ENCODE measurements around the gene VANGL1. TPM values are rescaled to one million over a fixed set of nuclear protein-coding genes. Genes with fewer than 3 reads are reported as not detected.

VANGL1 gene
- total RNA-seq, 2 experiments from 2014 or later = 1.9 to 2.7 TPM

- Mint-ChIP-seq H3K9me3 (no peaks in the 10 kb centered on the region), H3K27me3 (peaks cover 1% of the 10 kb centered on the region), H3K27ac (no peak overlapping the region), H3K4me3 (no peak overlapping the region), H3K4me1 (ENCODE audit: low read depth) (peaks cover 7% of the 10 kb centered on the region), H3K36me3 (ENCODE audit: low read depth) (peaks cover 2% of the 10 kb centered on the region)
- TF ChIP-seq CTCF (IDR thresholded peaks at IDR 0.05) = no peak
- ChIA-PET CTCF (interaction anchor here (1.3 to 2.1 kb wide), 2 partner anchors 54 to 57 kb away, joined by 3 to 10 read pairs; no protein-coding TSS in a partner anchor), POLR2A (interaction anchor here (0.8 kb wide), 1 partner anchor 13 kb away, joined by 3 read pairs; no protein-coding TSS in a partner anchor)
- DNase-seq = no peak
- no peak for ATAC-seq
- intact Hi-C loops (cut with micrococcal nuclease) = no loop called here
Measured at GRCh38 chr1:115649964-115650363, 8.2 kb downstream of the VANGL1 start.

GRCh38 chr1:115650961-115651360, 9.2 kb downstream of the VANGL1 start:
- Mint-ChIP-seq H3K36me3 (ENCODE audit: low read depth) (peaks cover 2% of the 10 kb centered on the region), H3K4me1 (ENCODE audit: low read depth) (peaks cover 11% of the 10 kb centered on the region), H3K9me3 (no peaks in the 10 kb centered on the region), H3K27me3 (no peaks in the 10 kb centered on the region), H3K4me3 (no peak overlapping the region), H3K27ac (no peak overlapping the region)
- DNase-seq = no peak
- TF ChIP-seq CTCF (IDR thresholded peaks at IDR 0.05) = no peak
- POLR2A ChIA-PET = no interaction called here
- CTCF ChIA-PET = no interaction called here
- no peak for ATAC-seq
- intact Hi-C loops (cut with micrococcal nuclease) = no loop called here

GRCh38 chr1:115651391-115651790, 9.6 kb downstream of the VANGL1 start:
- intact Hi-C loops (cut with micrococcal nuclease) = no loop called here
- TF ChIP-seq CTCF (IDR thresholded peaks at IDR 0.05) = no peak
- Mint-ChIP-seq H3K27ac (no peak overlapping the region), H3K4me3 (no peak overlapping the region), H3K36me3 (ENCODE audit: low read depth) (peaks cover 2% of the 10 kb centered on the region), H3K27me3 (no peaks in the 10 kb centered on the region), H3K9me3 (no peaks in the 10 kb centered on the region), H3K4me1 (ENCODE audit: low read depth) (peaks cover 11% of the 10 kb centered on the region)
- no peak for ATAC-seq
- no peak for DNase-seq
- ChIA-PET POLR2A (no interaction called here), CTCF (no interaction called here)

- ChIA-PET POLR2A (no interaction called here), CTCF (interaction anchor here (1.5 kb wide), 1 partner anchor 12 kb away, joined by 3 read pairs; no protein-coding TSS in a partner anchor)
- no peaks in the 10 kb centered on the region for H3K9me3 Mint-ChIP-seq
- ATAC-seq (no peak), DNase-seq (no peak)
- no peak for TF ChIP-seq CTCF (IDR thresholded peaks at IDR 0.05)
- no peak overlapping the region for H3K4me3 Mint-ChIP-seq
- H3K27ac Mint-ChIP-seq = no peak overlapping the region
- peaks cover 11% of the 10 kb centered on the region for H3K4me1 Mint-ChIP-seq (ENCODE audit: low read depth)
- H3K36me3 Mint-ChIP-seq (ENCODE audit: low read depth) = peaks cover 2% of the 10 kb centered on the region
- intact Hi-C loops (cut with micrococcal nuclease) = no loop called here
- H3K27me3 Mint-ChIP-seq = peaks cover 2% of the 10 kb centered on the region
Measured at GRCh38 chr1:115652236-115652788, 10.5 kb downstream of the VANGL1 start.

- intact Hi-C loops (cut with micrococcal nuclease) = no loop called here
- Mint-ChIP-seq H3K9me3 (no peaks in the 10 kb centered on the region), H3K4me3 (no peak overlapping the region), H3K27ac (no peak overlapping the region), H3K4me1 (ENCODE audit: low read depth) (peaks cover 11% of the 10 kb centered on the region), H3K36me3 (ENCODE audit: low read depth) (peaks cover 2% of the 10 kb centered on the region), H3K27me3 (peaks cover 2% of the 10 kb centered on the region)
- no peak for DNase-seq
- POLR2A ChIA-PET = no interaction called here
- TF ChIP-seq CTCF (IDR thresholded peaks at IDR 0.05) = no peak
- CTCF ChIA-PET = no interaction called here
- ATAC-seq = no peak
Measured at GRCh38 chr1:115654125-115654524, 12.4 kb downstream of the VANGL1 start.
